Activated gamma-delta T cell treated with anti-CD3 and anti-CD28 coated beads, Interleukin-2, amount 50 U/mL, for 16 hours (primary cell): ENCODE results near the gene MRPL32.
"Not testable (repeated sequence)": the region's sequence is repeated elsewhere in the genome, so short reads cannot be mapped to it uniquely, and the experiment has no call there.

Source experiments
- DNase-seq: peaks from one replicate; pipeline ENCODE4 v3.0.0-alpha.2; 2020; ENCODE audit warnings: low read depth

MRPL32 gene

GRCh38 chr7:42931834-42932651 lies at the start of gene MRPL32, which contains the start of gene PSMA2:
Gene MRPL32, plus strand, starts transcription at chr7:42932376. Its CDS starts 11 bp downstream, at chr7:42932387.
Gene PSMA2, minus strand, starts transcription at chr7:42932174. Its CDS starts 16 bp downstream, at chr7:42932158.
- DNase-seq, result peak; percentile 90

- no peak for DNase-seq
Measured at GRCh38 chr7:42883950-42884349, 48.2 kb upstream of the MRPL32 start.

- DNase-seq, result not testable (repeated sequence)
Measured at GRCh38 chr7:42885183-42885582, 47.0 kb upstream of the MRPL32 start.

GRCh38 chr7:42886129-42886528 lies 46.0 kb upstream of the MRPL32 start:
- no peak for DNase-seq

- no peak for DNase-seq
Measured at GRCh38 chr7:42886893-42887505, 45.2 kb upstream of the MRPL32 start.

GRCh38 chr7:42893346-42894240 lies 38.6 kb upstream of the MRPL32 start:
- no peak for DNase-seq

- DNase-seq, result no peak
Measured at GRCh38 chr7:42900842-42901241, 31.3 kb upstream of the MRPL32 start.

- DNase-seq, result no peak
Measured at GRCh38 chr7:42902331-42902730, 29.8 kb upstream of the MRPL32 start.

- no peak for DNase-seq
Measured at GRCh38 chr7:42906181-42906580, 26.0 kb upstream of the MRPL32 start.

- DNase-seq, result no peak
Measured at GRCh38 chr7:42907316-42907715, 24.9 kb upstream of the MRPL32 start.

- DNase-seq, result no peak
Measured at GRCh38 chr7:42910306-42910705, 21.9 kb upstream of the MRPL32 start.

GRCh38 chr7:42911454-42912447 lies 20.4 kb upstream of the MRPL32 start, which contains the start of gene C7orf25:
Gene C7orf25, minus strand, starts transcription at chr7:42912070. Its CDS starts 1,170 bp downstream, at chr7:42910900.
- peak; percentile 89 for DNase-seq

- DNase-seq, result no peak
Measured at GRCh38 chr7:42913591-42913990, 18.6 kb upstream of the MRPL32 start.

- DNase-seq, result no peak
Measured at GRCh38 chr7:42914009-42914408, 18.2 kb upstream of the MRPL32 start.

GRCh38 chr7:42914421-42915045 lies 17.6 kb upstream of the MRPL32 start:
- DNase-seq, result no peak

- no peak for DNase-seq
Measured at GRCh38 chr7:42915356-42915755, 16.8 kb upstream of the MRPL32 start.

GRCh38 chr7:42922017-42922753 lies 10.0 kb upstream of the MRPL32 start:
- DNase-seq, result no peak

- DNase-seq, result no peak
Measured at GRCh38 chr7:42924223-42924838, 7.8 kb upstream of the MRPL32 start.

- DNase-seq, result no peak
Measured at GRCh38 chr7:42925630-42926029, 6.5 kb upstream of the MRPL32 start.
